GM23338 (cell line): ENCODE data around the gene DLGAP4.

Source experiments
- CREB1 ChIP-seq: fragments of 250-450 bp; sonication (Bioruptor Pico); IDR thresholded peaks from 2 replicates; pipeline ENCODE4 v1.5.0; 2020; ENCODE audit warnings: low read depth, mild to moderate bottlenecking, moderate library complexity
- EZH2 ChIP-seq: fragments of 200-600 bp; sonication (generic); IDR thresholded peaks from one replicate; pipeline ENCODE4 v1.8.0; 2017; ENCODE audit warnings: antibody characterized with exemption, mild to moderate bottlenecking, low read depth; ENCODE audit not compliant: unreplicated experiment
- EZH2phosphoT487 ChIP-seq: fragments of 200-600 bp; sonication (generic); IDR thresholded peaks from one replicate; pipeline ENCODE4 v1.8.1; 2018; ENCODE audit warnings: antibody characterized with exemption; ENCODE audit not compliant: unreplicated experiment
- JUNB ChIP-seq: IDR thresholded peaks from one replicate; pipeline ENCODE4 v1.6.1; 2016; ENCODE audit warnings: antibody characterized with exemption; ENCODE audit not compliant: unreplicated experiment
- NANOG ChIP-seq: IDR thresholded peaks from 2 replicates; pipeline ENCODE4 v1.6.1; 2016; ENCODE audit warnings: antibody characterized with exemption, borderline replicate concordance
- POLR2AphosphoS5 ChIP-seq: IDR thresholded peaks from 2 replicates; pipeline ENCODE4 v1.6.1; 2016; ENCODE audit warnings: antibody characterized with exemption, low read depth
- STAT1 ChIP-seq: IDR thresholded peaks from one replicate; pipeline ENCODE4 v1.6.1; 2016; ENCODE audit warnings: antibody characterized with exemption; ENCODE audit not compliant: unreplicated experiment
- ZNF114 ChIP-seq: fragments of 250-450 bp; sonication (Bioruptor Pico); IDR thresholded peaks from 2 replicates; pipeline ENCODE4 v1.5.0; 2020; ENCODE audit warnings: mild to moderate bottlenecking, moderate library complexity
- ZNF331 ChIP-seq: fragments of 250-450 bp; sonication (Bioruptor Pico); IDR thresholded peaks from 2 replicates; pipeline ENCODE4 v1.5.0; 2020; ENCODE audit warnings: low read depth, mild to moderate bottlenecking, moderate library complexity
- TF ChIP-seq, protein P1 (sequence below), 2 experiments: fragments of 200-600 bp in 1 of 2; sonication (generic) in 1 of 2; conservative IDR thresholded peaks; 2 replicates each; pipeline versions ENCODE4 v1.5.1 to v1.6.1; 2016 to 2017; ENCODE audit warnings: antibody characterized with exemption in 2 of 2, low read depth in 2 of 2, mild to moderate bottlenecking in 2 of 2, moderate library complexity in 1 of 2
- TF ChIP-seq, protein P2 (sequence below): IDR thresholded peaks from one replicate; pipeline ENCODE4 v1.6.1; 2018; ENCODE audit warnings: antibody characterized with exemption; ENCODE audit not compliant: unreplicated experiment
- TF ChIP-seq, protein P3 (sequence below): IDR thresholded peaks from 2 replicates; pipeline ENCODE4 v1.6.1; 2016; ENCODE audit warnings: antibody characterized with exemption
- TF ChIP-seq, protein P4 (sequence below): fragments of 250-450 bp; sonication (Bioruptor Pico); IDR thresholded peaks from 2 replicates; pipeline ENCODE4 v1.5.0; 2020; ENCODE audit warnings: mild to moderate bottlenecking, moderate library complexity

DNA sequence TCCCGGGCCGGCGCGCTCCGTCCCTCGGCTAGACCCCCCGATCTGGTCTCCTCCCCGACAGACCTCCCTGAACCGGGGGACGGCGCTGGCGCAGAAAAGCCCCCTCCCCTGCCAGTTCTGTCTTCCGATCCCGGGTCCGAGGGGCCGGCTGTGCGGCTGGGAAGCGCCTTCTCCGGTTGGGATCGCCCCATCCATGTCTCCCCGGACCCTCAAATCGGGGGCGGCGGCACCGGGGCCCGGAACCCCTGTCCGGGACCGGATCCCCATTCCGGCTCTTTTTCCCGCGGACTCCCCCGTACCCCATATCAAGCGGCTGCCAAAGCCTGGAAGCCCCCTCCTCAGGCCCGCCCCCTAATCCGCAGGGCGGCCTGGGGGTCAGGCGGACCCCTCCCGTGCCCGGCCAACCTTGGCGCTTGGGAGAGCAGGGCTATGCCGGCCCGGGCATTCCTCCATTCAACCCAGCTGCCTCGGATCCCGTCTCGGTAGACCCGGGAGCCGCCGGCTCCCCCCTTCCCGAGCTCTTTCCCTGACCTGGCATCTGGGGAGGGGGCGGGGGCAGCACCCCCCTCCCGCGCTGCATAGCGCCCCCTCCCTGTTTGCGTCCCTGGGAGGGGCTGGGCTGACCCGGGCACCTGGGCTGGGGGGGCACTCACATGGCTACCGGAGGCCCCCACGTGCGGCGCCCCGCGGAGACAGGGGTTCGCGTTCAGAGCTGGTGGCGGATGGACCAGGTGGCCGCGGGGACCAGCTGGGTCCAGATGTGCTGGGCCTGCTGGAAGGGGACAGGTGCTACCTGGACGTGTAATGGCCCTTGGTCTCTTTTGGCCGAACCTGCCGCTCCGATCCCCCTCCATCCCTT, 643 bp downstream of the DLGAP4 start:
- no peak for TF ChIP-seq POLR2AphosphoS5
- TF ChIP-seq EZH2 = no peak
- TF ChIP-seq, protein P1, sequence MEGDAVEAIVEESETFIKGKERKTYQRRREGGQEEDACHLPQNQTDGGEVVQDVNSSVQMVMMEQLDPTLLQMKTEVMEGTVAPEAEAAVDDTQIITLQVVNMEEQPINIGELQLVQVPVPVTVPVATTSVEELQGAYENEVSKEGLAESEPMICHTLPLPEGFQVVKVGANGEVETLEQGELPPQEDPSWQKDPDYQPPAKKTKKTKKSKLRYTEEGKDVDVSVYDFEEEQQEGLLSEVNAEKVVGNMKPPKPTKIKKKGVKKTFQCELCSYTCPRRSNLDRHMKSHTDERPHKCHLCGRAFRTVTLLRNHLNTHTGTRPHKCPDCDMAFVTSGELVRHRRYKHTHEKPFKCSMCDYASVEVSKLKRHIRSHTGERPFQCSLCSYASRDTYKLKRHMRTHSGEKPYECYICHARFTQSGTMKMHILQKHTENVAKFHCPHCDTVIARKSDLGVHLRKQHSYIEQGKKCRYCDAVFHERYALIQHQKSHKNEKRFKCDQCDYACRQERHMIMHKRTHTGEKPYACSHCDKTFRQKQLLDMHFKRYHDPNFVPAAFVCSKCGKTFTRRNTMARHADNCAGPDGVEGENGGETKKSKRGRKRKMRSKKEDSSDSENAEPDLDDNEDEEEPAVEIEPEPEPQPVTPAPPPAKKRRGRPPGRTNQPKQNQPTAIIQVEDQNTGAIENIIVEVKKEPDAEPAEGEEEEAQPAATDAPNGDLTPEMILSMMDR (conservative IDR thresholded peaks at IDR 0.05; ENCODE audit: low read depth in 2 of 2) = no peak
- no peak for TF ChIP-seq EZH2phosphoT487
- TF ChIP-seq CREB1 (CRISPR knock-in tag) = no peak
- no peak for TF ChIP-seq JUNB
- TF ChIP-seq NANOG = no peak
- TF ChIP-seq, protein P2, sequence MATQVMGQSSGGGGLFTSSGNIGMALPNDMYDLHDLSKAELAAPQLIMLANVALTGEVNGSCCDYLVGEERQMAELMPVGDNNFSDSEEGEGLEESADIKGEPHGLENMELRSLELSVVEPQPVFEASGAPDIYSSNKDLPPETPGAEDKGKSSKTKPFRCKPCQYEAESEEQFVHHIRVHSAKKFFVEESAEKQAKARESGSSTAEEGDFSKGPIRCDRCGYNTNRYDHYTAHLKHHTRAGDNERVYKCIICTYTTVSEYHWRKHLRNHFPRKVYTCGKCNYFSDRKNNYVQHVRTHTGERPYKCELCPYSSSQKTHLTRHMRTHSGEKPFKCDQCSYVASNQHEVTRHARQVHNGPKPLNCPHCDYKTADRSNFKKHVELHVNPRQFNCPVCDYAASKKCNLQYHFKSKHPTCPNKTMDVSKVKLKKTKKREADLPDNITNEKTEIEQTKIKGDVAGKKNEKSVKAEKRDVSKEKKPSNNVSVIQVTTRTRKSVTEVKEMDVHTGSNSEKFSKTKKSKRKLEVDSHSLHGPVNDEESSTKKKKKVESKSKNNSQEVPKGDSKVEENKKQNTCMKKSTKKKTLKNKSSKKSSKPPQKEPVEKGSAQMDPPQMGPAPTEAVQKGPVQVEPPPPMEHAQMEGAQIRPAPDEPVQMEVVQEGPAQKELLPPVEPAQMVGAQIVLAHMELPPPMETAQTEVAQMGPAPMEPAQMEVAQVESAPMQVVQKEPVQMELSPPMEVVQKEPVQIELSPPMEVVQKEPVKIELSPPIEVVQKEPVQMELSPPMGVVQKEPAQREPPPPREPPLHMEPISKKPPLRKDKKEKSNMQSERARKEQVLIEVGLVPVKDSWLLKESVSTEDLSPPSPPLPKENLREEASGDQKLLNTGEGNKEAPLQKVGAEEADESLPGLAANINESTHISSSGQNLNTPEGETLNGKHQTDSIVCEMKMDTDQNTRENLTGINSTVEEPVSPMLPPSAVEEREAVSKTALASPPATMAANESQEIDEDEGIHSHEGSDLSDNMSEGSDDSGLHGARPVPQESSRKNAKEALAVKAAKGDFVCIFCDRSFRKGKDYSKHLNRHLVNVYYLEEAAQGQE = no peak
- TF ChIP-seq STAT1 = no peak
- no peak for TF ChIP-seq ZNF114 (CRISPR knock-in tag)
- TF ChIP-seq, protein P3, sequence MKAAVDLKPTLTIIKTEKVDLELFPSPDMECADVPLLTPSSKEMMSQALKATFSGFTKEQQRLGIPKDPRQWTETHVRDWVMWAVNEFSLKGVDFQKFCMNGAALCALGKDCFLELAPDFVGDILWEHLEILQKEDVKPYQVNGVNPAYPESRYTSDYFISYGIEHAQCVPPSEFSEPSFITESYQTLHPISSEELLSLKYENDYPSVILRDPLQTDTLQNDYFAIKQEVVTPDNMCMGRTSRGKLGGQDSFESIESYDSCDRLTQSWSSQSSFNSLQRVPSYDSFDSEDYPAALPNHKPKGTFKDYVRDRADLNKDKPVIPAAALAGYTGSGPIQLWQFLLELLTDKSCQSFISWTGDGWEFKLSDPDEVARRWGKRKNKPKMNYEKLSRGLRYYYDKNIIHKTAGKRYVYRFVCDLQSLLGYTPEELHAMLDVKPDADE = no peak
- TF ChIP-seq ZNF331 = no peak
- TF ChIP-seq, protein P4, sequence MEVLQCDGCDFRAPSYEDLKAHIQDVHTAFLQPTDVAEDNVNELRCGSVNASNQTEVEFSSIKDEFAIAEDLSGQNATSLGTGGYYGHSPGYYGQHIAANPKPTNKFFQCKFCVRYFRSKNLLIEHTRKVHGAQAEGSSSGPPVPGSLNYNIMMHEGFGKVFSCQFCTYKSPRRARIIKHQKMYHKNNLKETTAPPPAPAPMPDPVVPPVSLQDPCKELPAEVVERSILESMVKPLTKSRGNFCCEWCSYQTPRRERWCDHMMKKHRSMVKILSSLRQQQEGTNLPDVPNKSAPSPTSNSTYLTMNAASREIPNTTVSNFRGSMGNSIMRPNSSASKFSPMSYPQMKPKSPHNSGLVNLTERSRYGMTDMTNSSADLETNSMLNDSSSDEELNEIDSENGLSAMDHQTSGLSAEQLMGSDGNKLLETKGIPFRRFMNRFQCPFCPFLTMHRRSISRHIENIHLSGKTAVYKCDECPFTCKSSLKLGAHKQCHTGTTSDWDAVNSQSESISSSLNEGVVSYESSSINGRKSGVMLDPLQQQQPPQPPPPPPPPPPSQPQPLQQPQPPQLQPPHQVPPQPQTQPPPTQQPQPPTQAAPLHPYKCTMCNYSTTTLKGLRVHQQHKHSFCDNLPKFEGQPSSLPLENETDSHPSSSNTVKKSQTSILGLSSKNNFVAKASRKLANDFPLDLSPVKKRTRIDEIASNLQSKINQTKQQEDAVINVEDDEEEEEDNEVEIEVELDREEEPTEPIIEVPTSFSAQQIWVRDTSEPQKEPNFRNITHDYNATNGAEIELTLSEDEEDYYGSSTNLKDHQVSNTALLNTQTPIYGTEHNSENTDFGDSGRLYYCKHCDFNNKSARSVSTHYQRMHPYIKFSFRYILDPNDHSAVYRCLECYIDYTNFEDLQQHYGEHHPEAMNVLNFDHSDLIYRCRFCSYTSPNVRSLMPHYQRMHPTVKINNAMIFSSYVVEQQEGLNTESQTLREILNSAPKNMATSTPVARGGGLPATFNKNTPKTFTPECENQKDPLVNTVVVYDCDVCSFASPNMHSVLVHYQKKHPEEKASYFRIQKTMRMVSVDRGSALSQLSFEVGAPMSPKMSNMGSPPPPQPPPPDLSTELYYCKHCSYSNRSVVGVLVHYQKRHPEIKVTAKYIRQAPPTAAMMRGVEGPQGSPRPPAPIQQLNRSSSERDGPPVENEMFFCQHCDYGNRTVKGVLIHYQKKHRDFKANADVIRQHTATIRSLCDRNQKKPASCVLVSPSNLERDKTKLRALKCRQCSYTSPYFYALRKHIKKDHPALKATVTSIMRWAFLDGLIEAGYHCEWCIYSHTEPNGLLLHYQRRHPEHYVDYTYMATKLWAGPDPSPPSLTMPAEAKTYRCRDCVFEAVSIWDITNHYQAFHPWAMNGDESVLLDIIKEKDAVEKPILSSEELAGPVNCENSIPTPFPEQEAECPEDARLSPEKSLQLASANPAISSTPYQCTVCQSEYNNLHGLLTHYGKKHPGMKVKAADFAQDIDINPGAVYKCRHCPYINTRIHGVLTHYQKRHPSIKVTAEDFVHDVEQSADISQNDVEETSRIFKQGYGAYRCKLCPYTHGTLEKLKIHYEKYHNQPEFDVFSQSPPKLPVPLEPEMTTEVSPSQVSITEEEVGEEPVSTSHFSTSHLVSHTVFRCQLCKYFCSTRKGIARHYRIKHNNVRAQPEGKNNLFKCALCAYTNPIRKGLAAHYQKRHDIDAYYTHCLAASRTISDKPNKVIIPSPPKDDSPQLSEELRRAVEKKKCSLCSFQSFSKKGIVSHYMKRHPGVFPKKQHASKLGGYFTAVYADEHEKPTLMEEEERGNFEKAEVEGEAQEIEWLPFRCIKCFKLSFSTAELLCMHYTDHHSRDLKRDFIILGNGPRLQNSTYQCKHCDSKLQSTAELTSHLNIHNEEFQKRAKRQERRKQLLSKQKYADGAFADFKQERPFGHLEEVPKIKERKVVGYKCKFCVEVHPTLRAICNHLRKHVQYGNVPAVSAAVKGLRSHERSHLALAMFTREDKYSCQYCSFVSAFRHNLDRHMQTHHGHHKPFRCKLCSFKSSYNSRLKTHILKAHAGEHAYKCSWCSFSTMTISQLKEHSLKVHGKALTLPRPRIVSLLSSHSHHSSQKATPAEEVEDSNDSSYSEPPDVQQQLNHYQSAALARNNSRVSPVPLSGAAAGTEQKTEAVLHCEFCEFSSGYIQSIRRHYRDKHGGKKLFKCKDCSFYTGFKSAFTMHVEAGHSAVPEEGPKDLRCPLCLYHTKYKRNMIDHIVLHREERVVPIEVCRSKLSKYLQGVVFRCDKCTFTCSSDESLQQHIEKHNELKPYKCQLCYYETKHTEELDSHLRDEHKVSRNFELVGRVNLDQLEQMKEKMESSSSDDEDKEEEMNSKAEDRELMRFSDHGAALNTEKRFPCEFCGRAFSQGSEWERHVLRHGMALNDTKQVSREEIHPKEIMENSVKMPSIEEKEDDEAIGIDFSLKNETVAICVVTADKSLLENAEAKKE (CRISPR knock-in tag) = no peak
